GM12865 (cell line): ENCODE data around the gene CBARP.

Experiments used
- DNase-seq: peaks from one replicate; pipeline ENCODE4 v3.0.0; 2010; ENCODE audit warnings: low read depth
- H3K4me3 ChIP-seq: 2 replicates; pipeline ENCODE4 v1.5.1; 2011; ENCODE audit warnings: mild to moderate bottlenecking, low read depth, low read length, control low read depth
- TF ChIP-seq, protein P1 (sequence below): IDR thresholded peaks from 2 replicates; pipeline ENCODE4 v1.5.1; 2011; ENCODE audit warnings: low read length, control low read depth, low read depth, inconsistent platforms; ENCODE audit not compliant: insufficient read depth; ENCODE audit errors: missing control alignments

CBARP gene

DNA sequence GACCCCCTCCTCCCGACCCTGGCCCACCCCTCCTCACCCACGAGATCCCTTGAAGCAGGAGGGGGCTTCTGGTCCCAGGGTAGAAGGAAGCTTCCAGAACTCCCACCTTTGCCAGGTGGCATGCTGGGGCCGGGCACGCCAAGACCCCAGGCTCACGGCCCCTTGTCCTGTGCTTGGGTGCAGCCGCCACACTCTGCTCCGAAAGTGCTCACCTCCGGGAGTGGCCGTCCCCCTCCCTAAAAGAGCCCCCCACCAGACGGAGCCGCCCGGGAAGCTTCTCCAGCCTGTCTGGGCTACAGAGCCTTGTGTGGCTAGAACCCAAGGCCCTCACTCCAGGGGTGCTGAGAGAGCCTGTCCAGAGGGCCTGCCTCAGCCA is 46.1 kb upstream of the CBARP start:
- TF ChIP-seq, protein P1, sequence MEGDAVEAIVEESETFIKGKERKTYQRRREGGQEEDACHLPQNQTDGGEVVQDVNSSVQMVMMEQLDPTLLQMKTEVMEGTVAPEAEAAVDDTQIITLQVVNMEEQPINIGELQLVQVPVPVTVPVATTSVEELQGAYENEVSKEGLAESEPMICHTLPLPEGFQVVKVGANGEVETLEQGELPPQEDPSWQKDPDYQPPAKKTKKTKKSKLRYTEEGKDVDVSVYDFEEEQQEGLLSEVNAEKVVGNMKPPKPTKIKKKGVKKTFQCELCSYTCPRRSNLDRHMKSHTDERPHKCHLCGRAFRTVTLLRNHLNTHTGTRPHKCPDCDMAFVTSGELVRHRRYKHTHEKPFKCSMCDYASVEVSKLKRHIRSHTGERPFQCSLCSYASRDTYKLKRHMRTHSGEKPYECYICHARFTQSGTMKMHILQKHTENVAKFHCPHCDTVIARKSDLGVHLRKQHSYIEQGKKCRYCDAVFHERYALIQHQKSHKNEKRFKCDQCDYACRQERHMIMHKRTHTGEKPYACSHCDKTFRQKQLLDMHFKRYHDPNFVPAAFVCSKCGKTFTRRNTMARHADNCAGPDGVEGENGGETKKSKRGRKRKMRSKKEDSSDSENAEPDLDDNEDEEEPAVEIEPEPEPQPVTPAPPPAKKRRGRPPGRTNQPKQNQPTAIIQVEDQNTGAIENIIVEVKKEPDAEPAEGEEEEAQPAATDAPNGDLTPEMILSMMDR: no peak
- no peak overlapping the region for H3K4me3 ChIP-seq
- no peak for DNase-seq

DNA sequence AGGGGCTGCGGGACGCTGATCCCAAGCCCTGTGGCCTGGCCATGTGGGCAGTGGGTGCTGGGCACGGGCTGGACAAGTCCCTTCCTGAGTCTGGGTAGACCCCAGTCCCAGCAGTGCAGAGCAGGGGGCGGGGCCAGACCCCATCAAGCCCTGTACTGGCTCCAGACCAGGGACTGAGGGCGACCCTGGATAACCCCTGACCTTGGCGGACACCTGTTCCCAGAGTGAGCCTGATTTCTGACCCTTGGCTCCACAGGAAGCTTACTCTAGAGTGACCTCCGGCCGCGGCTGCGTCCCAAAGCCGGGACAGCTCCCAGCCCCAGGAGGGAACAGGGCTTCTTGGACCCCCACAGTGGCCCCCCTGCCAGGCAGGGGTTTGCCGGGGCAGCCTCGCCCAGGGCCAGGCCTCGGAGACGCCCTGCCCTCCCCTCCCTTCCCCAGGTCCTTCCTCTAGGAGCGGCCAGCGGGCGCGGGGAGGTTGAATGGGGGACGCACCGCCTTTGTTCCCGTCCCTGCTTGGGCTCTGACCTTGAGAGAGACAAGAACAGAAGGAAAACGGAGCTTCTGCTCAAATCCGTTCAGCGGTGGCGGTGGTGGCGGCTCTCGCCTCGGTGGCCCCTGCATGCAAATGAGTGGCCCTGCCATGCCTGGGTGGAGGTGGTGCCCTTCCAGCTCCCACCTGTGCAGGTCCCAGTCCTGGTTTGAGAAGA is 45.6 kb upstream of the CBARP start:
- no peak overlapping the region for H3K4me3 ChIP-seq
- TF ChIP-seq, protein P1: no peak
- DNase-seq: no peak

DNA sequence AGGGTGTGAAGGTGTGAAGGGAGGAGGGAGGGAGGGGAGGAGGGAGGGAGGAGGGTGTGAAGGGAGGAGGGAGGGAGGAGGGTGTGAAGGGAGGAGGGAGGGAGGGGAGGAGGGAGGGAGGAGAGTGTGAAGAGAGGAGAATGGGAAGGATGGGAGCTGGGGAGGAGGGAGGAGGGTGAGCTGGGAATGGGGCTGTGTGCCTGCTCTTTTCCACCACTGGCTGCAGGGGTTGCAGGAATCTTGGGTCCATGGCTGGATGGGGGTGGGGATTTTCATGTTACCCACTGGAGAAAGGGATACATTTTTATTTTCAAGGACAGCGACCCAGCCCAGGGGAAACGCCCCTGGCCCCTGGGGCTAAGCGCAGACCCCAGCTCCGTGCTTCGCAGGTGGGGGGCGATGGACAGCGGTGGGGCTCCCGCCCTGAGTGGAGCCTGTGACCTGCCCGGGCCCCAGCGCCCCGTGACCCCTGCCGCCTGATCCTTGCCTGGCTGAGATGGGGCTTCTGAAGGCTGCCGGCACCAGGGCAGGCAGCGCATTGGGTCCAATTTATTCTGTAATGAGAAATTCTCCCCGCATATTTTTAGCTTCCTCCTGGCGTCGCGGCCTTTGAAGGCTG is 44.9 kb upstream of the CBARP start:
- TF ChIP-seq, protein P1: no peak
- no peak for DNase-seq
- H3K4me3 ChIP-seq: no peak overlapping the region

DNA sequence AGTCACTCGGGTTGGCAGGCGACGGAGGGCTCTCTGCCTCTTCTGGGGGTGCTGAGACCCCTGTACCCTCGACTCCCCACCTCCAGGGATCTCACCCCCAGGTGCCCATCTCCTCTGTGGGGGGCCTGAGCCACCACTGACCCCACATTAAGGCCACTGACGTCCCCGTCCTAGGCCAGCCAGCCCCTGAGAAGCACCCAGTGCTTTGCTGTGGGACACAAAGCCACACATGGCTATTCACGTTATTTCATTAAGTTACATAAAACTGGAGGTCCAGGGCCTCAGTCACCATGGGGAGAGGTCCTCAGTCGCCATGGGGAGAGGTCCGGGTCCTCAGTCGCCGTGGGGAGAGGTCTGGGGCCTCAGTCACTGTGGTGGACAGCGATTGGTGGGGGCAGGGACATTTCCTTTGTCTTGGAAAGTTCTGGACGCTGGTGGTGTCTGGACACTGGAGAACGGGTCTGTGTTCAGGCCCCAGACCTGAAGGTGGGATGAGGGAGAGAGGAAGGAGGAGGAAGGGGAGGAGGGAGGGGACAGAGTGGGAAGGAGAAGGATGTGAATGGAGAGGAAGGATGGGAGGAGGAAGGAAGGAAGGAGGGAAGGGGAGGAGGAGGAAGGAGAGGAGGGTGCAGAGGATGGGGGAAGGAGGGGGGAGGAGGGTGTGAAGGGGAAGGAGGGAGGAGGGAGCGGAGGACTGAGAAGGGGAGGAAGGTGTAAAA is 43.9 kb upstream of the CBARP start:
- no peak overlapping the region for H3K4me3 ChIP-seq
- no peak for DNase-seq
- TF ChIP-seq, protein P1: no peak

DNA sequence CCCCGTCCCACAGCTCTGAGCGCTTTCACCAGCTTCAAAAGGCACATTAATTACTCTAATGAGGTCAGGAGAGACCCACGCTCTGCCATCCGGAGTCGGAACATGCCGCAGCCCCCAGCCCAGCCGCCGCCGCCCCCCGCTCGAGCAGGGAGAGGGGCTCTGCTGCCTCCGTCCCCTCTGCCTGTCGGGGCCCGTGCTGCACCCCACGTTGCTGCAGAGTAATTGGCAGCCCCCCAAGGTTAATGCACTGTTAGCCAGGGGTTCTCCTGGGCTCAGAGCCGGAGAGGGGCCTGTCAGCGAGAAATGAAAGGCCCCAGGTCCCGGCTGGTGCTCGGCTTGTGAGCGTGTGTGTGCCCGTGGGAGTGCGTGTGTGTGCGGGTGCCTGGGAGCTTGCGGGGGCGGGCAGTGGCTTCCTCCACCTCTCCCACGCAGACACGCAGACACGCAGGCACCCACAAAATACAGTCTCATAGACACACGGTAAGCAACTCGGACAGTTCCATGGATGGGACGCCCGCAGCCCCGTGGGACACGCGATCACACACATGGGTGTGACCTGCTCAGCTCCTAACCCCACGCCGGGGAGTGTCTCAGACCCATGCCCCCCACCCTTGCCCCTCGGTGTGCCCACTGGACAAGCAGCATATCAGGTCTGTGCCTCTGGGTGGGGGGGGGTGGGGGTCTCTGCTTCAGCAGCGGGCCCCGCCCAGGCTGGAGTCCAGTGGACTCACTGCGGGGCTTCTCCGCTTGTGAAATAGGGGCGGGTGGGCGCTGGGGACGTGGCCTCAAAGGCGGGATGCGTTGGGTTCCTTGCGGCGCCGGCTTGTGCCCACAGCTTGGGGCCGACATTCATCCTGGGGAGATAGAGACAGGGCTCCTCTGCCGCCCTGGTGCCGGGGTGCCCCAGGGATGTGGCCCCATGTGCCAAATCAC is 43.1 kb upstream of the CBARP start:
- TF ChIP-seq, protein P1: no peak
- H3K4me3 ChIP-seq: no peak overlapping the region
- no peak for DNase-seq

DNA sequence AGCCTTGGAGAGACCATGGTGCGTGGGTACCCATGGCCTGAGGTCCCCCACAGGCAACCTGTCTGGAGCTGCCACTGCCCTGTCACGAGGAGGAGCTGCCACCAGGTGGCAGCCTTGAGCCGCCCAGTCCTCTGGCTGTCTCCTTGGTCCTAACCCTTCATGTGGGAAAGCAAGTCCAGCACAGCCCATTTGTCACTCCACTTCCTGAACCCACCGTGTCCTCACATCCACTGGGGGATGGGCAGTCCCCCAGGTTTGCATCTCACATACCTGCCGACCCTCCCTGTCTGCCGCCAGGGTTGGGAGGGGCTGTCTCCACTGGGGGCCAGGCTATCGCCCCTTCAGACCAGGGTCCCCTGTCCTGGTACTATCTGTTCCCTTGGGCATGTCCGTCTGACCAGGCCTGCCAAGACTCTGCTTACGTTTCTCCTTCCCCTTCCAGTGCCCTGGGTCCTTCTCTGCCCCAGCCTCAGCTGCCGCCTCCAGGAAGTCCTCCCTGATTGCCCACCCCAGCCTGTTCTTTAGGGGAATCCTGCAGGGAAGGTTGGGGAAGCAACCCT is 42.1 kb upstream of the CBARP start:
- TF ChIP-seq, protein P1: peak; percentile 98
- H3K4me3 ChIP-seq: no peak overlapping the region
- DNase-seq: peak; percentile 89
